HEK293 (cell line): ENCODE measurements around the gene GMNC.

Experiments
- MZF1 ChIP-seq: fragments of 450-650 bp; formaldehyde crosslinking; IDR thresholded peaks from 2 replicates; pipeline ENCODE4 v1.5.1; 2017; ENCODE audit warnings: missing biosample characterization, missing genetic modification characterization, borderline replicate concordance
- SALL2 ChIP-seq: fragments of 450-650 bp; formaldehyde crosslinking; IDR thresholded peaks from 2 replicates; pipeline ENCODE4 v1.5.0; 2017; ENCODE audit warnings: missing biosample characterization, mild to moderate bottlenecking, missing genetic modification characterization, borderline replicate concordance
- SCRT1 ChIP-seq: fragments of 450-650 bp; formaldehyde crosslinking; IDR thresholded peaks from 2 replicates; pipeline ENCODE4 v1.5.1; 2016; ENCODE audit warnings: missing biosample characterization, missing genetic modification characterization, borderline replicate concordance
- SP7 ChIP-seq: fragments of 450-650 bp; formaldehyde crosslinking; IDR thresholded peaks from 2 replicates; pipeline ENCODE4 v1.5.1; 2016; ENCODE audit warnings: missing biosample characterization, missing genetic modification characterization
- WT1 ChIP-seq: fragments of 450-650 bp; formaldehyde crosslinking; IDR thresholded peaks from 2 replicates; pipeline ENCODE4 v1.5.1; 2016; ENCODE audit warnings: missing biosample characterization, missing genetic modification characterization
- YY1 ChIP-seq: fragments of 450-650 bp; formaldehyde crosslinking; IDR thresholded peaks from 2 replicates; pipeline ENCODE4 v1.5.1; 2018; ENCODE audit warnings: missing biosample characterization, missing genetic modification characterization
- ZBTB1 ChIP-seq: fragments of 450-650 bp; formaldehyde crosslinking; IDR thresholded peaks from 2 replicates; pipeline ENCODE4 v1.5.1; 2016; ENCODE audit warnings: missing biosample characterization, missing genetic modification characterization
- ZFP69B ChIP-seq: fragments of 450-650 bp; formaldehyde crosslinking; IDR thresholded peaks from 2 replicates; pipeline ENCODE4 v1.5.1; 2016; ENCODE audit warnings: missing biosample characterization, missing genetic modification characterization
- ZNF16 ChIP-seq: fragments of 450-650 bp; formaldehyde crosslinking; IDR thresholded peaks from 2 replicates; pipeline ENCODE4 v1.5.1; 2016; ENCODE audit warnings: low read depth, missing biosample characterization, missing genetic modification characterization
- ZNF366 ChIP-seq: fragments of 450-650 bp; formaldehyde crosslinking; conservative IDR thresholded peaks from 2 replicates; pipeline ENCODE4 v1.5.1; 2016; ENCODE audit warnings: missing biosample characterization, missing genetic modification characterization
- ZNF391 ChIP-seq: fragments of 450-650 bp; formaldehyde crosslinking; IDR thresholded peaks from 2 replicates; pipeline ENCODE4 v1.5.1; 2016; ENCODE audit warnings: low read depth, missing biosample characterization, missing genetic modification characterization, borderline replicate concordance
- ZNF629 ChIP-seq: fragments of 450-650 bp; formaldehyde crosslinking; IDR thresholded peaks from 2 replicates; pipeline ENCODE4 v1.5.1; 2017; ENCODE audit warnings: missing biosample characterization, missing genetic modification characterization
- TF ChIP-seq, protein P1 (sequence below): fragments of 450-650 bp; formaldehyde crosslinking; conservative IDR thresholded peaks from 2 replicates; pipeline ENCODE4 v1.5.1; 2016; ENCODE audit warnings: low read depth, missing biosample characterization, missing genetic modification characterization
- TF ChIP-seq, protein P2 (sequence below): IDR thresholded peaks from 2 replicates; pipeline ENCODE4 v1.6.1; 2011; ENCODE audit warnings: mild to moderate bottlenecking, low read depth, low read length, borderline replicate concordance
- TF ChIP-seq, protein P3 (sequence below): fragments of 450-650 bp; formaldehyde crosslinking; IDR thresholded peaks from 2 replicates; pipeline ENCODE4 v1.5.1; 2016; ENCODE audit warnings: missing biosample characterization, missing genetic modification characterization
- TF ChIP-seq, protein P4 (sequence below): fragments of 450-650 bp; formaldehyde crosslinking; IDR thresholded peaks from 2 replicates; pipeline ENCODE4 v1.5.1; 2016; ENCODE audit warnings: missing biosample characterization, missing genetic modification characterization
- TF ChIP-seq, protein P5 (sequence below): fragments of 450-650 bp; formaldehyde crosslinking; optimal IDR thresholded peaks from 2 replicates; pipeline ENCODE3; 2016; ENCODE audit warnings: missing biosample characterization, mild to moderate bottlenecking, missing genetic modification characterization
- TF ChIP-seq, protein P6 (sequence below): fragments of 450-650 bp; formaldehyde crosslinking; IDR thresholded peaks from 2 replicates; pipeline ENCODE4 v1.5.1; 2016; ENCODE audit warnings: missing biosample characterization, missing genetic modification characterization

The GMNC gene

DNA sequence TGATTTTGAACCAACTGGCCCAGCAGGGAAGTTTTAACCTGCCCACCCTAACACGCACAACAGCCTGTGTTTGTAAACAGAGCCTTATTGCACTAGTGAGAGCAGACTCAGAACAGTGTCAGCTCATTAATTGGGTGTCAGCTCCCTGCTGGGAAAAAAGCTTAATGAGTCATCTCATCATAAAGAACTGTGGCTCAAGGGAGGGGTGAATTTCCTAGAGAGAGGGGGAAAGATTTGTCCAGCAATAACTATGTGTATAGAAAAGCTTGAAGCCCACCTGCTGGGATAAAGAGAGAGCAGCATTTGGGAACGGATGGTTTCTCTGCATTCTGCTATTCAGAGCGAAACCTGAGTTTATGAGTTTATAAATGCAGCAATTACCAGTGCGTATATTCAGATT lies 48.9 kb upstream of the GMNC start (continued):
- TF ChIP-seq ZNF391 (tag by site-specific recombination) (0 out of 2 replicates have a peak, but pooled peaks have one; percentile 38), ZNF366 (tag by site-specific recombination) (peak; percentile 66), ZNF16 (no peak), YY1 (tag by site-specific recombination) (peak; percentile 30; the same call in 1 of the 2 replicates), SCRT1 (tag by site-specific recombination) (0 out of 2 replicates have a peak, but pooled peaks have one; percentile 17), ZBTB1 (0 out of 2 replicates have a peak, but pooled peaks have one; percentile 68), SALL2 (tag by site-specific recombination) (no peak), ZNF629 (tag by site-specific recombination) (peak; percentile 74), WT1 (peak; percentile 82), SP7 (tag by site-specific recombination) (peak; percentile 97), ZFP69B (tag by site-specific recombination) (0 out of 2 replicates have a peak, but pooled peaks have one; percentile 45), MZF1 (tag by site-specific recombination) (no peak)
- TF ChIP-seq, protein P1, sequence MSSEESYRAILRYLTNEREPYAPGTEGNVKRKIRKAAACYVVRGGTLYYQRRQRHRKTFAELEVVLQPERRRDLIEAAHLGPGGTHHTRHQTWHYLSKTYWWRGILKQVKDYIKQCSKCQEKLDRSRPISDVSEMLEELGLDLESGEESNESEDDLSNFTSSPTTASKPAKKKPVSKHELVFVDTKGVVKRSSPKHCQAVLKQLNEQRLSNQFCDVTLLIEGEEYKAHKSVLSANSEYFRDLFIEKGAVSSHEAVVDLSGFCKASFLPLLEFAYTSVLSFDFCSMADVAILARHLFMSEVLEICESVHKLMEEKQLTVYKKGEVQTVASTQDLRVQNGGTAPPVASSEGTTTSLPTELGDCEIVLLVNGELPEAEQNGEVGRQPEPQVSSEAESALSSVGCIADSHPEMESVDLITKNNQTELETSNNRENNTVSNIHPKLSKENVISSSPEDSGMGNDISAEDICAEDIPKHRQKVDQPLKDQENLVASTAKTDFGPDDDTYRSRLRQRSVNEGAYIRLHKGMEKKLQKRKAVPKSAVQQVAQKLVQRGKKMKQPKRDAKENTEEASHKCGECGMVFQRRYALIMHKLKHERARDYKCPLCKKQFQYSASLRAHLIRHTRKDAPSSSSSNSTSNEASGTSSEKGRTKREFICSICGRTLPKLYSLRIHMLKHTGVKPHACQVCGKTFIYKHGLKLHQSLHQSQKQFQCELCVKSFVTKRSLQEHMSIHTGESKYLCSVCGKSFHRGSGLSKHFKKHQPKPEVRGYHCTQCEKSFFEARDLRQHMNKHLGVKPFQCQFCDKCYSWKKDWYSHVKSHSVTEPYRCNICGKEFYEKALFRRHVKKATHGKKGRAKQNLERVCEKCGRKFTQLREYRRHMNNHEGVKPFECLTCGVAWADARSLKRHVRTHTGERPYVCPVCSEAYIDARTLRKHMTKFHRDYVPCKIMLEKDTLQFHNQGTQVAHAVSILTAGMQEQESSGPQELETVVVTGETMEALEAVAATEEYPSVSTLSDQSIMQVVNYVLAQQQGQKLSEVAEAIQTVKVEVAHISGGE = no peak
- TF ChIP-seq, protein P2, sequence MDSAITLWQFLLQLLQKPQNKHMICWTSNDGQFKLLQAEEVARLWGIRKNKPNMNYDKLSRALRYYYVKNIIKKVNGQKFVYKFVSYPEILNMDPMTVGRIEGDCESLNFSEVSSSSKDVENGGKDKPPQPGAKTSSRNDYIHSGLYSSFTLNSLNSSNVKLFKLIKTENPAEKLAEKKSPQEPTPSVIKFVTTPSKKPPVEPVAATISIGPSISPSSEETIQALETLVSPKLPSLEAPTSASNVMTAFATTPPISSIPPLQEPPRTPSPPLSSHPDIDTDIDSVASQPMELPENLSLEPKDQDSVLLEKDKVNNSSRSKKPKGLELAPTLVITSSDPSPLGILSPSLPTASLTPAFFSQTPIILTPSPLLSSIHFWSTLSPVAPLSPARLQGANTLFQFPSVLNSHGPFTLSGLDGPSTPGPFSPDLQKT = no peak
- TF ChIP-seq, protein P3, sequence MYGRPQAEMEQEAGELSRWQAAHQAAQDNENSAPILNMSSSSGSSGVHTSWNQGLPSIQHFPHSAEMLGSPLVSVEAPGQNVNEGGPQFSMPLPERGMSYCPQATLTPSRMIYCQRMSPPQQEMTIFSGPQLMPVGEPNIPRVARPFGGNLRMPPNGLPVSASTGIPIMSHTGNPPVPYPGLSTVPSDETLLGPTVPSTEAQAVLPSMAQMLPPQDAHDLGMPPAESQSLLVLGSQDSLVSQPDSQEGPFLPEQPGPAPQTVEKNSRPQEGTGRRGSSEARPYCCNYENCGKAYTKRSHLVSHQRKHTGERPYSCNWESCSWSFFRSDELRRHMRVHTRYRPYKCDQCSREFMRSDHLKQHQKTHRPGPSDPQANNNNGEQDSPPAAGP = peak; percentile 85
- TF ChIP-seq, protein P4, sequence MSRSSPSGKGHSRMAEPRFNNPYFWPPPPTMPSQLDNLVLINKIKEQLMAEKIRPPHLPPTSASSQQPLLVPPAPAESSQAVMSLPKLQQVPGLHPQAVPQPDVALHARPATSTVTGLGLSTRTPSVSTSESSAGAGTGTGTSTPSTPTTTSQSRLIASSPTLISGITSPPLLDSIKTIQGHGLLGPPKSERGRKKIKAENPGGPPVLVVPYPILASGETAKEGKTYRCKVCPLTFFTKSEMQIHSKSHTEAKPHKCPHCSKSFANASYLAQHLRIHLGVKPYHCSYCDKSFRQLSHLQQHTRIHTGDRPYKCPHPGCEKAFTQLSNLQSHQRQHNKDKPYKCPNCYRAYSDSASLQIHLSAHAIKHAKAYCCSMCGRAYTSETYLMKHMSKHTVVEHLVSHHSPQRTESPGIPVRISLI (tag by site-specific recombination) = peak; percentile 46; the same call in 1 of the 2 replicates
- TF ChIP-seq, protein P5, sequence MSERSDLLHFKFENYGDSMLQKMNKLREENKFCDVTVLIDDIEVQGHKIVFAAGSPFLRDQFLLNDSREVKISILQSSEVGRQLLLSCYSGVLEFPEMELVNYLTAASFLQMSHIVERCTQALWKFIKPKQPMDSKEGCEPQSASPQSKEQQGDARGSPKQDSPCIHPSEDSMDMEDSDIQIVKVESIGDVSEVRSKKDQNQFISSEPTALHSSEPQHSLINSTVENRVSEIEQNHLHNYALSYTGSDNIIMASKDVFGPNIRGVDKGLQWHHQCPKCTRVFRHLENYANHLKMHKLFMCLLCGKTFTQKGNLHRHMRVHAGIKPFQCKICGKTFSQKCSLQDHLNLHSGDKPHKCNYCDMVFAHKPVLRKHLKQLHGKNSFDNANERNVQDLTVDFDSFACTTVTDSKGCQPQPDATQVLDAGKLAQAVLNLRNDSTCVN (tag by site-specific recombination) = no peak
- TF ChIP-seq, protein P6, sequence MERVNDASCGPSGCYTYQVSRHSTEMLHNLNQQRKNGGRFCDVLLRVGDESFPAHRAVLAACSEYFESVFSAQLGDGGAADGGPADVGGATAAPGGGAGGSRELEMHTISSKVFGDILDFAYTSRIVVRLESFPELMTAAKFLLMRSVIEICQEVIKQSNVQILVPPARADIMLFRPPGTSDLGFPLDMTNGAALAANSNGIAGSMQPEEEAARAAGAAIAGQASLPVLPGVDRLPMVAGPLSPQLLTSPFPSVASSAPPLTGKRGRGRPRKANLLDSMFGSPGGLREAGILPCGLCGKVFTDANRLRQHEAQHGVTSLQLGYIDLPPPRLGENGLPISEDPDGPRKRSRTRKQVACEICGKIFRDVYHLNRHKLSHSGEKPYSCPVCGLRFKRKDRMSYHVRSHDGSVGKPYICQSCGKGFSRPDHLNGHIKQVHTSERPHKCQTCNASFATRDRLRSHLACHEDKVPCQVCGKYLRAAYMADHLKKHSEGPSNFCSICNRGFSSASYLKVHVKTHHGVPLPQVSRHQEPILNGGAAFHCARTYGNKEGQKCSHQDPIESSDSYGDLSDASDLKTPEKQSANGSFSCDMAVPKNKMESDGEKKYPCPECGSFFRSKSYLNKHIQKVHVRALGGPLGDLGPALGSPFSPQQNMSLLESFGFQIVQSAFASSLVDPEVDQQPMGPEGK (tag by site-specific recombination) = peak; percentile 56
- TF ChIP-seq, all 188 proteins: peak for 45
